HFF-Myc (cell line): Measurements from ENCODE around the gene HAO2.
"Not testable (repeated sequence)": the region's sequence is repeated elsewhere in the genome, so short reads cannot be mapped to it uniquely, and the experiment has no call there.

Source experiments
- DNase-seq: peaks from one replicate; pipeline ENCODE4 v3.0.0-alpha.2; 2011; ENCODE audit warnings: low read depth; ENCODE audit errors: extremely low read depth
- H3K4me3 ChIP-seq: replicated peaks from 2 replicates; pipeline ENCODE4 v1.5.1; 2011; ENCODE audit warnings: low read depth, mild to moderate bottlenecking, control low read depth, low read length
- TF ChIP-seq, protein P1 (sequence below): IDR thresholded peaks from 2 replicates; pipeline ENCODE4 v1.5.1; 2012; ENCODE audit warnings: mild to moderate bottlenecking, low read depth, low read length, control low read depth; ENCODE audit errors: missing control alignments

HAO2 gene

DNA sequence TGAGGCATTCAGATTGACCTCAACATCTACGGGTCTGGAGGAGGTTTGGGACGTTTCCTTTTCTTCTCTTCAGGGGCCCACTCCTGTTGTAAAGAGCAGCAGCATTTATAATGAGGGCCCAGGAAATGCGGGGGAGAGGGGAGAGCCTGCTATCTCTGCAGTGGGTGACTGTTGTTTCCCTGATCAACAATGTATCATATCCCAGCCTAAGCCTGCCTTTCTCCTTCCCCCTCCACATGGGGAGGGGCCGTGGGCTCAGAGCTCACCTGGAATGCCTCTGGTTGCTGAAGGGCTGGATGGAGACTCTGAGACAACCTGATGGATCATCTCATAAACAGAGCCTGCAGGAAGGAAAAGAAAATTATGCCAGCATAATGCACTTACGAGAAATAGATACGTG, 36.0 kb upstream of the HAO2 start:
- TF ChIP-seq, protein P1, sequence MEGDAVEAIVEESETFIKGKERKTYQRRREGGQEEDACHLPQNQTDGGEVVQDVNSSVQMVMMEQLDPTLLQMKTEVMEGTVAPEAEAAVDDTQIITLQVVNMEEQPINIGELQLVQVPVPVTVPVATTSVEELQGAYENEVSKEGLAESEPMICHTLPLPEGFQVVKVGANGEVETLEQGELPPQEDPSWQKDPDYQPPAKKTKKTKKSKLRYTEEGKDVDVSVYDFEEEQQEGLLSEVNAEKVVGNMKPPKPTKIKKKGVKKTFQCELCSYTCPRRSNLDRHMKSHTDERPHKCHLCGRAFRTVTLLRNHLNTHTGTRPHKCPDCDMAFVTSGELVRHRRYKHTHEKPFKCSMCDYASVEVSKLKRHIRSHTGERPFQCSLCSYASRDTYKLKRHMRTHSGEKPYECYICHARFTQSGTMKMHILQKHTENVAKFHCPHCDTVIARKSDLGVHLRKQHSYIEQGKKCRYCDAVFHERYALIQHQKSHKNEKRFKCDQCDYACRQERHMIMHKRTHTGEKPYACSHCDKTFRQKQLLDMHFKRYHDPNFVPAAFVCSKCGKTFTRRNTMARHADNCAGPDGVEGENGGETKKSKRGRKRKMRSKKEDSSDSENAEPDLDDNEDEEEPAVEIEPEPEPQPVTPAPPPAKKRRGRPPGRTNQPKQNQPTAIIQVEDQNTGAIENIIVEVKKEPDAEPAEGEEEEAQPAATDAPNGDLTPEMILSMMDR, result no peak
- H3K4me3 ChIP-seq, result no peak overlapping the region
- DNase-seq, result no peak

DNA sequence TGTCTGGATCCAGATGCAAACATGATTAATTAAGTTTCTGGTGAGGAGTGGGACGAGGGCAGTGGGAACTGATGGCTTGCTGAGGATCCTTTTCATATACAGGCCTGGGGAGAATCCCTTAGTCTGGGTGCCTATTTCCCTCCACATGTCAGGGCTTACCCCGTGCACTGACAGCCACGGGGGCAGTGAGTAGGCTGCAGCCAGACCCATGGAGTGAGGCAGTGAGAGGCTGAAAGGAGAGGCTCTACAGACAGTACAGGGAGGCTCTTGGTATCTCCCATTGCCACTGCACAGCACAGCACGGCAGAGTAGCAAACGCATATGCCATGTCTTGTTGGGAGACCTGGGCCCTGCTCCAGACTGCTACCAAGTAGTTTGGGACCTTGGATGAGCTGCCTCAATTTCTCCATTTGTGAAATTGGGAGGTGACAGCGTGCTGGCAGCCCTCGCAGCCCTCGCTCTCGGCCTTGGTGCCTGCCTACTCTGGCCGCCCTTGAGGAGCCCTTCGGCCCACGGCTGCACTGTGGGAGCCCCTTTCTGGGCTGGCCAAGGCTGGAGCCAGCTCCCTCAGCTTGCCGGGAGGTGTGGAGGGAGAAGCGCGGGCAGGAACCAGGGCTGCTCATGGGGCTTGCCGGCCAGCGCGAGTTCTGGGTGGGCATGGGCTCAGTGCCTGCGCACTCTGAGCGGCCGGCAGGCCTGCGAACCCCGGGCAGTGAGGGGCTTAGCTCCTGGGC, 35.3 kb upstream of the HAO2 start:
- no peak overlapping the region for H3K4me3 ChIP-seq
- TF ChIP-seq, protein P1, result no peak
- DNase-seq, result no peak

DNA sequence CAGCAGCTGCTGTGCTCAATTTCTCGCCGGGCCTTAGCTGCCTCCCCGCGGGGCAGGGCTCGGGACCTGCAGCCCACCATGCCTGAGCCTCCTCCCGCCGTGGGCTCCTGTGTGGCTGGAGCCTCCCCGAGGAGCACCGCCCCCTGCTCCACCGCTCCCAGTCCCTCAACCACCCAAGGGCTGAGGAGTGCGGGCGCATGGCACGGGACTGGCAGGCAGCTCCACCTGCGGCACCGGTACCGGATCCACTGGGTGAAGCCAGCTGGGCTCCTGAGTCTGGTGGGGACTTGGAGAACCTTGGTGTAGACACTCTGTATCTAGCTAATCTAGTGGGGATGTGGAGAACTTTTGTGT, 34.7 kb upstream of the HAO2 start:
- H3K4me3 ChIP-seq, DNase-seq: not testable (repeated sequence)

DNA sequence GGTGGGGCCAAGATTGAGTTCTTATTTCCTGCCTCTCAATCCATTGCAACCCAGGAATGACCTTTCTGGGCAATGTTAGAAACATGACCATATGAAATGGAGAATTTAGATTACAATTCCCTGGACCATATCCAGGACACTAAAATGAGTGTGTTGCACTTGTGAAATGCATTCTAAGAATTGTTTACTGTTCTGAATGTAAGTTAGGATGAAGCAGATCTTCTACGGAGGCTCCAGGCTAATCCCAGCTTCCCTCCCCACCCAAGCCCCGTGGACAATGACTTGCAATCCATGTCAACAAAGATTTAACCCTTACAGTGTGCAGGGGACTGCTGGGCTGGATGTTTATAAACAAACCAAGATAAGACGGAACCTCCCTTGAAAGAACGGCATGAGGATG, 31.7 kb upstream of the HAO2 start:
- H3K4me3 ChIP-seq, result no peak overlapping the region
- DNase-seq, result no peak
- TF ChIP-seq, protein P1, result no peak

DNA sequence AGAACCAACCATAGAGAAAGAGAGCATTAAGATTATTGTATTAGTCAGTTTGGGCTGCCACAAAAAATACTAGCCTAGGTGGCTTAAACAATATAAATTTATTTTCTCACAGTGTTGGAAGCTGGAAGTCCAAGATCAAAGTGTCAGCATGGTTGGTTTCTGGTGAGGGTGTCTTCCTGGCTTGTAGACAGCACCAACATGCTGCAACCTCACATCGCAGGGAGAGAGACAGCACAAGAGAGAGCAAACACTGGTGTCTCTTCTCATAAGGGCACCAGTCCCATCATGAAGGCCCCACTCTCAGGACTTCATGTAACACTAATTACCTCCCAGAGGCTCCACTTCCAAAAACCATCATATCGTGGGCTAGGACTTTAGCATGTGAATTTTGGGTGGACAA, 30.6 kb upstream of the HAO2 start:
- DNase-seq, result no peak
- TF ChIP-seq, protein P1, result no peak
- no peak overlapping the region for H3K4me3 ChIP-seq

DNA sequence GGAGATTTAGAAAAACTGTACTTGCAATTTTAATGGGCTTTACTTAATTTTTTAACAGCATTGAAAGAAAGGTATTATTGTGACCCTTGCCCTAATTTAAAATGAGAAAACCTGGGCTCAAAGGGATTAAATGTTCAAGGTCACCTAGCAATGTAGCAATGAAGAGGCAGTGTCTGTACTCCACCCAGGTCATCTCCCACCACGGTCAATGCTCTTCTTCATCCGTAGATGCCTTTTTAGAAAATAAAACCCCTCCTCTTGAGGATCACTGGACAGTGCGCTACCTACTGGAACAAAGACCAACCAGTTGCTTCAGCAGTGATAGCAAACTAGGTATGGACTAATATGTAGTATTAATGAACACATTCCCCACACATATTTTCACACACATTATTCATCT, 29.8 kb upstream of the HAO2 start:
- no peak overlapping the region for H3K4me3 ChIP-seq
- TF ChIP-seq, protein P1, result no peak
- DNase-seq, result no peak

DNA sequence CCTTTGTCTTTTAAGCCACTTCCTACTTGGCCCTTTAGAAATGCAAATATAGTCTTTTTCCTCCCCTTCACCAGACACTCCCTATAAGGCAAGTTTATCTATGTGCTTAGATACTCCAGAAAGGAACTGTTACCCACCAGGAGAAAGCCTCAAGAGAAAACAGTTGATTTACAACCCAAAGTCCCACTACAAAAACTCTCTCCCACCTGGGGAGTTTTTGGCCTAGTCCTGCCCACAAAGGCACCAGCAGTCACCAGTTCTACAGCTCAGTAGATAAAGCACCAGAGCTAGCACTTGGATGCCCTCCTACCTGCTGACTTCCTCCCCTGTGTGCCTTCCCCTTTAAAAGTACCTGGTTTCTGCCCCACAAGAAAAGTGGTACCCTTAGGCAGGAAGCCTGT, 27.7 kb upstream of the HAO2 start:
- no peak overlapping the region for H3K4me3 ChIP-seq
- TF ChIP-seq, protein P1, result no peak
- DNase-seq, result no peak
